LoVo (cell line): ENCODE data around the gene SHF.

Experiments
- DNase-seq: peaks from one replicate; pipeline ENCODE4 v3.0.0-alpha.2; 2016; ENCODE audit warnings: low spot score

The SHF gene

GRCh38 chr15:45199136-45199810 lies 11.5 kb upstream of the SHF start:
- peak; percentile 34 for DNase-seq

DNA sequence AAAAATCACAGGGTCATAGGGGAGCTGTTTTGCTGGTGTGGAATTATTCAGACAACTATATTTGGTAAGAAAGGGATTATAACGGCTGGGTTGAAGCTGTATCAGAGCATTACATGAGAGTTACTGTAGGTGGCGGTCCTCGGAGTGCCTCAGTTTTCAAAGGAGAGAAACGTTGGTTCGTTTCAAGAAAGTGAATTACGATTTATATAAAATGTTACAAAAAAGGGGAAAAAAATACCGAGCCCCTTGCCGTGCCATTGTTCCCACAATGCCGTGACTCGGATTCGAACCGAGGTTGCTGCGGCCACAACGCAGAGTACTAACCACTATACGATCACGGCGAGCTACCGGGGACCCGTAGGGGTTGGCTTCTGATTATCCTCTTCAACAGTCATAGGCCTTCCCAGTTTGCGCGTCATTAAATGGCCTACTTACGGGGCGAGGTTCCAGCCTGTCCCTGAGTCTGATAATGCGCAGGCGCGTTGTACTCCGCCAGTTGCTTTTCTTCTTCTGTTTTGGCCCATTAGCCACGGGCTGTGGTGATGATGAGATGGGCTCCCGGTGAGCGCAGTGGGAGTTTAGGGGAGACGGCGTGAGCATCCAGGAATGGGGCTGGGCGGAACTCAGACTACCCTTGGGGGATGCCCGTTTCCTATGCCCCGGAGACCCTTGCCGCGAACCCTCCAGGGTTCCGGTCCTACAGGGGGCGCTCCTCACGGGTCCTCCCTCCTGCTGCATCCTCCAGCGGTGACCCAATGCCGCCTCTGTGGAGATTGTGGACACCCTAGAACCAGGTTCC lies 10.8 kb upstream of the SHF start:
- DNase-seq, result peak; percentile 98

- no peak for DNase-seq
These were observed 9.7 kb upstream of the SHF start for GRCh38 chr15:45197512-45197911.

- DNase-seq, result no peak
These were observed 230 bp downstream of the SHF start for GRCh38 chr15:45187578-45187893.

- DNase-seq, result no peak
These were observed 792 bp downstream of the SHF start for GRCh38 chr15:45186771-45187577.

- DNase-seq, result no peak
These were observed 1.6 kb downstream of the SHF start for GRCh38 chr15:45185903-45186770.

GRCh38 chr15:45185069-45185779 lies 2.5 kb downstream of the SHF start:
- no peak for DNase-seq

- DNase-seq, result no peak
These were observed 3.2 kb downstream of the SHF start for GRCh38 chr15:45184562-45185041.

DNA sequence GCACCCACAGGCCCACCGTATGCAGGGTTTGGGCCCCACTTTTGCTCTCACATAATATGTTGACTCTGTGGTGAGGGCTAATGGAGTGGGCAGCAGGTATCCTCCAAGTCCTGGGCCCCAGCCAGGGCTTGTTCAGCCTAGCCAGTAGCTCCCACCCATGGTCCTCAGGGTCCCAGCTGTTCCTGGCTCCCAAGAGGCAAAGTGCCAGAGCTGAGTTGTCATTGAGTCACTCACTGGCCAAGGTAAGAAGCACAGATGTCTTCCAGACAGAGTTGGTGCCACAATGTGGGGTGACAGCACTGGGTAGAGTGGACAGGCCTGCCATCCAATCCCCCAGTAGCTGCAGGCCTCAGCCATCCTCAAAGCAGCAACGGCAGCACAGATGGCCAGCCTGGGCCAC lies 4.3 kb downstream of the SHF start:
- DNase-seq, result peak; percentile 34

- peak; percentile 68 for DNase-seq
These were observed 4.8 kb downstream of the SHF start for GRCh38 chr15:45182996-45183395.

DNA sequence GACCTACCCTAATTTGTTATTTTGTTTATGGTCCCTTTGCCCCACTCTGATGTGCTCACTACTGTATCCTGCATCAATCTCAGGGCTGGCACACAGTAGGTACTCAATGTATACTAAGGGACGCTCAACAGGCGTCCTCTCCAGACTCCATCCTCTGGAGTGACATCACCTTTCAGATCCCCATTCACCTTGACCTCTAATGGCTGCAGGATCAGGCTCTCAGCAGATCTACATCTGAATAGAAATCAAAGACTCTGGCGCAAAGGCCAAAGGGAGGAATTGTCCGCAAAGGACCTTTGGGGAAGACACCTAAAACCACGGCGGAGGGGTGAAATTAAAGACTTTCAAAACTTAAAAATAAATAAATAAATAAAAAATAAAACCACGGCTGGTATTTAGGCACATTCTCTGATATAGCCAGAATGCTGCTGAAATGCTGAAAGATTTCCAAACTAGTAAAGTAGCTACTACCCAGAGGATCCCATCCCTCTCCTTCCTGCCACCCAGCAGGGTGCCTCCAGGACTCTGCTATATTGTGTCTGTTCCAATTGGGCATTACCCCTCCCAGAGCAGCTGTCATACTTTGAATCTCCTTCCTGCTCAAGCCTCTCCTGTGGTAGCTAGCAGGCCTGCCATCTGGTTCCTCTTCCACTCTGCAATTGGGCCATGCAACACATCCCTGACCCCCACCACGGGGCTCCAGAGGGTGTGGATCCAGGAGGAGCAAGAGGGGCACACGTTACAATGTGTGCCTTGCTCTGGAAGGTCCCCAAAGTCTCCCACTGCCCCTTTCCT lies 6.1 kb downstream of the SHF start:
- DNase-seq, result no peak

GRCh38 chr15:45180648-45181436 lies 6.9 kb downstream of the SHF start:
- no peak for DNase-seq

DNA sequence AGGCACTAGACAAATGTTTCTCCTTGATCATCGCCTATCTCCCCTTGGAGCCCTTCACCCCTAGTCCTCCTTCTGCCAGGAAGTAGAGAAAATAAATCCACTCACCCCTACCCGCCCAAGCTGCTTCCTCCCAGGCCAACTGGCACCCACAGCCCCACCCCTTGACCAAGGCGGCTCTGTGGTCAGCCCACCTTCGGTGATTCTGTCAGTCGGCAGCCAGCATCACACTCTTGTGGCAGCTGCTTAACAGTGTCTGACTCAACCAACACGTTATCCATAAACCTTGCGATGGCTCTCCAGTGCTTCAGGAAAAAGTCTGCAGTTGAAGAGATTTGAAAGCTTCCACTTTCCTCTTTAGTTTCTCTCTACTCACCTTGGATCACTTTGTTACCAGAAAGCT lies 7.6 kb downstream of the SHF start:
- peak; percentile 70 for DNase-seq

DNA sequence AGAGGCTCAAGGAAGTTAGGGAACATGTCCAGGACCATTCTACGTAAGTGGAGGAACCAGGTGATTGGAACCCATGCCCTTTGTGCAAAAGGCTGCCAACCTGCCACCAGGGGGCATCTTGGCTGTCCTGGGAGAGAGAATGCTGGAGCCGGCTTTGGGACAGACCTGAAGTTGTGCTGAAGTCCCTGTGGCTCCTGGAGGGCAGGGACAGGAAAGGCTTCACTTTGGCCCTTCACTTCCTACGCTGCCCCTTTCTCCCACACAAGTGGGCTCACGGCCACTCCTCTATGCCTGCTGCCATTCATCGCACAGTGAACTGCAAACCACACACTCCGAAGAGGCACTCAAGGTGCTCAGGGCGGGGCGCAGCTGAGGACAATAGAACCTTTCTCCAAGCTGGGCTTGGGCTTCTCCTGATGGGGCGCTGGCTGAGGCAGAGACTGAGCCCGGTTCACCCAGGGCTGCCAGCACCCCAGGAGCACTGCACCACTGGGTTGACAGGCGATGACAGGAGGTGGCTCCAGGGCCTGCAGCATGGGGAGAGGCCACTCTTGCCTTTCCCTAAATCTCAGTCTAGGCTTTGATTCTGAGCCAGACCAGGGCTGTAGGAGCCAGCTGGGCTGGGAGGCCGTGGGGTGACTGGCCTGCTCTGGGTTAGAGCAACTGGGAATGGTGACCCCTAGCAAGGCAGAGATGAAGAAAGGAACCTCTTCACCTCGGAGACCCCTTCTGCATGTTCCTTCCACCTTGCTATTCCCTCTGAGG lies 8.4 kb downstream of the SHF start:
- DNase-seq, result peak; percentile 69

DNA sequence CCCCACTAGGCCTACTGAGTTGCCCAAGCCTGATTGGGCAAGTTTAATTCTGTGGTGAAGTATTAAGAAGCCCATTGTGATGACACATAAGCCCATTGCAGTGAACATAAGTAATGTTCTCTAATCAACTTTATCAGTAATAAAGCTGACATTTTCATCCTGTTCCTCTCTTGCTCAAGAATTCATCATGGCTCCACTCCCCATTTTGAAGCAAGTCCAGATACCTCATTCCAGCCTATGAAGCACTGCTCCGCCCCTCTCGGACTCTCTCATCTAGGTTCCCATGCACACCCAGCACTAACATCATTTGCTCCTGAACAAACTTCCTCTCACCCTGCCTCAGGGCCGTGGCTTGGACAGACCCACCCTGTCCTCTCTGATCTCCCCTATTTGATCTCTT lies 10.5 kb downstream of the SHF start:
- DNase-seq, result no peak

GRCh38 chr15:45174577-45174976 lies 13.2 kb downstream of the SHF start:
- no peak for DNase-seq

- DNase-seq, result no peak
These were observed 13.7 kb downstream of the SHF start for GRCh38 chr15:45174069-45174468.

DNA sequence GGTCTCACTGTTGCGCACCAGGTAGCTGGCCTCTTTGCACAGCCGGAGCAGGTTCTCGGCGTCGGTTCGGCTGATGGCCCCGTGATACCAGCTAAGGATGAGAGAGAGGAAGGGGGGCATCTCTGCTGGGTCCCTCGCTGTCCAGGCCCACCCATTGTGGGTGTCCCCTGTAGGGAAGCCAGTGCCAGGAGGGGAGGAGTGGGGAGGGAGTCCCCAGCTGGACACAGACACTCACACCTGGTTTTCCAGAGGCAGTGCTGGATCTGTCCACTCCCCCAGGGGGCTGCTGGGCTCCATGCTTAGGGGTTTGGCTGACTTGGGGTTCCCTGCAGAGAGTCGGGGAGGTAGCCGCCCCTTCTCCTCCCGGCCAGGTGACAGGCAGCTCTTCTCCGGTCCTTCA lies 15.9 kb downstream of the SHF start:
- DNase-seq, result no peak
